Activated CD8-positive, alpha-beta T cell treated with anti-CD3 and anti-CD28 coated beads, Interleukin-2, amount 10 ng/mL, durations not matched to agents 7 days and 5 days (primary cell): ENCODE results near the gene MED4. TPM values are rescaled to one million over a fixed set of nuclear protein-coding genes. Genes with fewer than 3 reads are reported as not detected.

ENCODE experiments used
- ATAC-seq: fragments of 150-1000 bp; cut with Tn5 transposase; one replicate; pipeline ENCODE4 v1.10.0; 2021; ENCODE audit warnings: moderate library complexity
- CTCF ChIA-PET: fragments of 350-600 bp; sonication (Branson Sonifier 250); formaldehyde crosslinking; loops from one replicate; lab custom pipeline; 2021; ENCODE audit warnings: antibody characterized with exemption; lab: Charles Lee
- POLR2A ChIA-PET: fragments of 350-600 bp; sonication (Branson Sonifier 250); formaldehyde crosslinking; loops from one replicate; lab custom pipeline; 2021; ENCODE audit warnings: antibody characterized with exemption; lab: Charles Lee
- DNase-seq: peaks from one replicate; pipeline ENCODE4 v3.0.0-alpha.2; 2020
- H3K27ac Mint-ChIP-seq: one replicate; pipeline ENCODE4 v1.8.0; 2021; ENCODE audit warnings: mild to moderate bottlenecking, mixed read lengths
- H3K27me3 Mint-ChIP-seq: one replicate; pipeline ENCODE4 v1.8.0; 2021; ENCODE audit warnings: low read depth, mixed read lengths
- H3K36me3 Mint-ChIP-seq: one replicate; pipeline ENCODE4 v1.8.0; 2021; ENCODE audit warnings: low read depth, mixed read lengths
- H3K4me1 Mint-ChIP-seq: one replicate; pipeline ENCODE4 v1.8.0; 2021; ENCODE audit warnings: low read depth, mixed read lengths
- H3K4me3 Mint-ChIP-seq: one replicate; pipeline ENCODE4 v1.8.0; 2021; ENCODE audit warnings: mild to moderate bottlenecking, mixed read lengths
- H3K9me3 Mint-ChIP-seq: one replicate; pipeline ENCODE4 v1.8.0; 2022; ENCODE audit warnings: mixed read lengths; ENCODE audit not compliant: insufficient read depth
- total RNA-seq, 2 experiments: library from RNA; stranded (reverse); gene quantifications; one replicate each; pipeline ENCODE4 v1.2.3, GENCODE V29; 2021

MED4 gene
- total RNA-seq, 2 experiments from 2014 or later, result 65.3 to 65.5 TPM

GRCh38 chr13:48120241-48120640 lies 25.3 kb upstream of the MED4 start:
- H3K27me3 Mint-ChIP-seq, result peaks cover 10% of the 10 kb centered on the region
- ChIA-PET CTCF (interaction anchor here (2.4 to 3.4 kb wide), 2 partner anchors 25 to 112 kb away, joined by 10 to 15 read pairs; partner anchors contain the start of genes ITM2B and MED4), POLR2A (interaction anchor here (0.8 kb wide), 1 partner anchor 112 kb away, joined by 3 read pairs; the partner anchor contains the start of gene ITM2B)
- H3K4me1 Mint-ChIP-seq, result no peaks in the 10 kb centered on the region
- H3K9me3 Mint-ChIP-seq, result no peaks in the 10 kb centered on the region
- H3K27ac Mint-ChIP-seq, result no peak overlapping the region
- ATAC-seq (no peak), DNase-seq (no peak)
- no peak overlapping the region for H3K4me3 Mint-ChIP-seq
- H3K36me3 Mint-ChIP-seq, result no peaks in the 10 kb centered on the region

GRCh38 chr13:48118030-48118429 lies 23.1 kb upstream of the MED4 start:
- CTCF ChIA-PET, result interaction anchor here (0.7 to 3.4 kb wide), 4 partner anchors 9 to 283 kb away, joined by 3 to 15 read pairs (median 6); partner anchors contain the start of gene MED4
- Mint-ChIP-seq H3K9me3 (no peaks in the 10 kb centered on the region), H3K27me3 (peaks cover 17% of the 10 kb centered on the region), H3K27ac (no peak overlapping the region), H3K36me3 (no peaks in the 10 kb centered on the region), H3K4me1 (no peaks in the 10 kb centered on the region), H3K4me3 (no peak overlapping the region)
- POLR2A ChIA-PET, result no interaction called here
- ATAC-seq (no peak), DNase-seq (no peak)

DNA sequence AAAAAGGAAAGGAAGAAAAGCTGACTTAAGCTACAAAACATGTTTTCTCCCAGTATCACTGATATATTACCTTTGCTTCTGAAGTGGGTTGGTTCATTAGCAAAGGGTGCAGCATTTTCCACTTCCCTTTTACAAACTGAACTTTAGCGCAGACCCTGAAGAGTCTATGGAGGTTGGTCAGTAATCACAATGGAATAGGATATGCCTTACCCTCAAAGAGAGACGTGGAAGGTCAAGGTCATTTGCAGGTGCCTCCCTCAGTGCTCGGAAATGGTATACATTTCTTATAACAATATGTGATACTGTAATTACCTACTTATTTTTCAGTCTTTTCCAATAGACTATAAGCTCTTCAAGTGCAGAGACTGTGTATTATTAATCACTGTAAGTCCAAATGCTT lies 21.9 kb upstream of the MED4 start:
- POLR2A ChIA-PET, result no interaction called here
- Mint-ChIP-seq H3K27ac (no peak overlapping the region), H3K4me1 (no peaks in the 10 kb centered on the region), H3K36me3 (no peaks in the 10 kb centered on the region), H3K9me3 (no peaks in the 10 kb centered on the region), H3K27me3 (peaks cover 23% of the 10 kb centered on the region), H3K4me3 (no peak overlapping the region)
- DNase-seq, result no peak
- no peak for ATAC-seq
- CTCF ChIA-PET, result interaction anchor here (1.2 to 1.7 kb wide), 3 partner anchors 10 to 284 kb away, joined by 3 to 10 read pairs (median 3); no protein-coding TSS in a partner anchor

DNA sequence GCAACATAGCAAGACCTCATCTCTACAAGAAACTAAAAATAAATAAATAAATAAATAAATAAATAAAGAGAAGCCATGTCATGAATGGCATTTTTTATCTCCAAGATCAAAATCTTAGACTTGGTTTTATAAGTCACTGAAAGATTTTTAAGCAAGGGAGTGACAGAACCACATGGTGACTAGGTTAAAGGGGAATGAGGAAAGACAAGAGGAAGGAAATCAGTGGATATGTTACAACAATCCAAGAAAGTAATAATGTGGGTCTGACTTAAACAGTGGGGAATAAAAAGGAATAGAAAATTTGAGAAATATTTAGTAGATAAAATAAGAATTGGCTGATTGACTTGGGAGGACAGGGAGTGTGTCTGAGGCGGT lies 18.8 kb upstream of the MED4 start:
- Mint-ChIP-seq H3K27ac (no peak overlapping the region), H3K4me1 (no peaks in the 10 kb centered on the region), H3K4me3 (no peak overlapping the region), H3K27me3 (peaks cover 28% of the 10 kb centered on the region), H3K36me3 (no peaks in the 10 kb centered on the region), H3K9me3 (no peaks in the 10 kb centered on the region)
- ATAC-seq (no peak), DNase-seq (no peak)
- POLR2A ChIA-PET, result no interaction called here
- CTCF ChIA-PET, result interaction anchor here (1.1 to 3.1 kb wide), 2 partner anchors 10 to 13 kb away, joined by 4 to 10 read pairs; no protein-coding TSS in a partner anchor

DNA sequence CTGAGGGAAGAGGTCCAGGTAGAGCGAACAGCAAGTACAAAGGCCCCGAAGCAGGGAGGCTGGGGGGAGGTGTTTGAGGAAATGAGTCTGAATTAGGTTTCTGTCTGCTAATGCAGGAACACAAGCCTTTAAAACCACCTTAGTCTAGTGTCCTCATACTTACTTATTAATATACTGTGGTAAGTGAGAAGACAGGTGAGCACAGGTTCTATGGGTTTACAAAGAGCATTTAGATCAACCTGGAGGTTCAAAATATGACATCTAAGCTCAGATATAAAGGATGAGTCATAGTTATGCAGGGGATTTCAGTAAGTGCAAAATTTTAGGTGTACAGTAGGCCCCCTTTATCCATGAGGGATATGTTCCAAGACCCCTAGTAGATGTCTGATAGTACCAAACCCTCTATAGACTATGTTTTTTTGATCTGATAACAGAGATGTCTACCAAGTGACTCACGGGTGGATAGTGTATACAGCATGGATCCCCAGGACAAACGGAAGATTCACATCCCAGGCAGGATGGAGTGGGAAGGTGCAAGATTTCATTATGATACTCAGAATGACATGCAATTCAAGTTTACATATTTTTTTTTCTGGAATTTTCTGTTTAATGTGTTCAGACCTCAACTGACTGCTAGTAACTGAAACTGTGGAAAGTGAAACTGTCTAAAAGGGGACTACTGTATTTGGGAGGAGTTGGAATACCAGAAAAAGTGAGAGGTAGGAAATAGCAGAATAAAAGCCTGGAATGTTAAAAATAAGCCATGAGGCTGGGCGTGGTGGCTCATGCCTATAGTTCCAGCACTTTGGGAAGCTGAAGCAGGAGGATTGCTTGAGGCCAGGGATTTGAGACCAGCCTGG lies 18.2 kb upstream of the MED4 start:
- CTCF ChIA-PET, result interaction anchor here (3.1 kb wide), 1 partner anchor 14 kb away, joined by 10 read pairs; no protein-coding TSS in a partner anchor
- Mint-ChIP-seq H3K27me3 (peaks cover 28% of the 10 kb centered on the region), H3K9me3 (no peaks in the 10 kb centered on the region), H3K36me3 (no peaks in the 10 kb centered on the region), H3K4me3 (no peak overlapping the region), H3K4me1 (peaks cover 2% of the 10 kb centered on the region), H3K27ac (no peak overlapping the region)
- DNase-seq, result no peak
- ATAC-seq, result no peak
- POLR2A ChIA-PET, result interaction anchor here (0.9 kb wide), 1 partner anchor 153 kb away, joined by 4 read pairs; no protein-coding TSS in a partner anchor

GRCh38 chr13:48110931-48111721 lies 16.2 kb upstream of the MED4 start:
- DNase-seq, result no peak
- no peak for ATAC-seq
- no peak overlapping the region for H3K4me3 Mint-ChIP-seq
- H3K27me3 Mint-ChIP-seq, result peaks cover 25% of the 10 kb centered on the region
- H3K36me3 Mint-ChIP-seq, result no peaks in the 10 kb centered on the region
- peaks cover 5% of the 10 kb centered on the region for H3K4me1 Mint-ChIP-seq
- POLR2A ChIA-PET, result interaction anchor here (1.1 kb wide), 1 partner anchor 16 kb away, joined by 4 read pairs; the partner anchor contains the start of gene MED4
- no peak overlapping the region for H3K27ac Mint-ChIP-seq
- no peaks in the 10 kb centered on the region for H3K9me3 Mint-ChIP-seq
- CTCF ChIA-PET, result interaction anchor here (1.2 kb wide), 1 partner anchor 16 kb away, joined by 3 read pairs; the partner anchor contains the start of gene MED4

GRCh38 chr13:48110132-48110868 lies 15.4 kb upstream of the MED4 start:
- Mint-ChIP-seq H3K4me1 (peaks cover 5% of the 10 kb centered on the region), H3K9me3 (no peaks in the 10 kb centered on the region), H3K36me3 (no peaks in the 10 kb centered on the region), H3K27ac (no peak overlapping the region), H3K4me3 (no peak overlapping the region), H3K27me3 (peaks cover 22% of the 10 kb centered on the region)
- CTCF ChIA-PET, result interaction anchor here (1.2 kb wide), 1 partner anchor 15 kb away, joined by 3 read pairs; the partner anchor contains the start of gene MED4
- ATAC-seq (no peak), DNase-seq (no peak)
- POLR2A ChIA-PET, result interaction anchor here (1.1 kb wide), 1 partner anchor 15 kb away, joined by 4 read pairs; the partner anchor contains the start of gene MED4

DNA sequence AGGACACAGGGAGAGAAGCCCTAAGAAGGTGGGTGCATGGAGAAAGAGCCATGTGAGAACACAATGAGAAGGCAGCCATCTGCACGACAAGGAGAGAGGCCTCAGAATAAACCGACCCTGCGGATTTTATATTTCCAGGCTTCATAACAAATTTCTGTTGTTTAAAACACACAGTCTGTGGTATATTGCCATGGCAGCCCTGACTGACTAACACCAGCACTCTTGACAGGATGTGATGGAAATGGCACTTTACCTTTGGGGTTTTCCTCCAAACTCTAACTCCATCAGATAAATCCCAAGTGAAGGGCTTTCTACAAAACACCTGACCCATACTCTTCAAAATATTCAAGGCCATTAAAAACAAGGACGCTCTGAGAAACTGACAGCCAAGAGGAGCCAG lies 13.2 kb upstream of the MED4 start:
- Mint-ChIP-seq H3K4me1 (peaks cover 5% of the 10 kb centered on the region), H3K27ac (no peak overlapping the region)
- CTCF ChIA-PET, result no interaction called here

GRCh38 chr13:48097793-48098192 lies 2.9 kb upstream of the MED4 start:
- H3K27me3 Mint-ChIP-seq, result peaks cover 14% of the 10 kb centered on the region
- peaks cover 3% of the 10 kb centered on the region for H3K36me3 Mint-ChIP-seq
- H3K4me1 Mint-ChIP-seq, result peaks cover 21% of the 10 kb centered on the region
- no peak for DNase-seq
- H3K9me3 Mint-ChIP-seq, result no peaks in the 10 kb centered on the region
- no peak overlapping the region for H3K4me3 Mint-ChIP-seq
- no peak for ATAC-seq
- H3K27ac Mint-ChIP-seq, result no peak overlapping the region
- ChIA-PET POLR2A (no interaction called here), CTCF (interaction anchor here (0.8 kb wide), 1 partner anchor 30 kb away, joined by 4 read pairs; no protein-coding TSS in a partner anchor)

More for the DNA sequence above, 13.2 kb upstream of the MED4 start:
- no peak overlapping the region for H3K4me3 Mint-ChIP-seq
- ATAC-seq (no peak), DNase-seq (no peak)
- H3K27me3 Mint-ChIP-seq, result peaks cover 15% of the 10 kb centered on the region
- H3K9me3 Mint-ChIP-seq, result no peaks in the 10 kb centered on the region
- POLR2A ChIA-PET, result no interaction called here
- no peaks in the 10 kb centered on the region for H3K36me3 Mint-ChIP-seq

DNA sequence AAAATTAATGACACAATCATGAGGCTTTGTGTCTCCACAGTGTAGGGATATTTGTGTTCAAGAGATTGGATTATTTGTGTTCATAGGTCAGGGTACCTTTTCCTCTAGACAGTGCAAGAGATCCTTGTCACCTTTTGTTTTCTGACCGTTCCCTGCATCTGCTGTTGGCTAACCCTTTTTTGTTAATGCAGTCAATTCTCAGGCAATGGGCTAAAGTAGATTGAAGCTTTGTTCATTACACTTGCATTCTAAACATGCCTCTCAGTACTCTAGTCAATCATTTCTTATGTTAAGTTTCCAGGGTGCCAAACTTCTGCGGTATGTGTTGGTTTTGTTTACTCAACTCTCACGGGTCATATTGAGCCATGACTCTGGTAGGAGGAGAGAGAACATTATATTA lies 1.8 kb upstream of the MED4 start:
- ChIA-PET CTCF (no interaction called here), POLR2A (no interaction called here)
- Mint-ChIP-seq H3K27me3 (peaks cover 9% of the 10 kb centered on the region), H3K27ac (no peak overlapping the region), H3K4me1 (peaks cover 29% of the 10 kb centered on the region), H3K36me3 (peaks cover 9% of the 10 kb centered on the region), H3K9me3 (no peaks in the 10 kb centered on the region), H3K4me3 (no peak overlapping the region)
- ATAC-seq (no peak), DNase-seq (no peak)

DNA sequence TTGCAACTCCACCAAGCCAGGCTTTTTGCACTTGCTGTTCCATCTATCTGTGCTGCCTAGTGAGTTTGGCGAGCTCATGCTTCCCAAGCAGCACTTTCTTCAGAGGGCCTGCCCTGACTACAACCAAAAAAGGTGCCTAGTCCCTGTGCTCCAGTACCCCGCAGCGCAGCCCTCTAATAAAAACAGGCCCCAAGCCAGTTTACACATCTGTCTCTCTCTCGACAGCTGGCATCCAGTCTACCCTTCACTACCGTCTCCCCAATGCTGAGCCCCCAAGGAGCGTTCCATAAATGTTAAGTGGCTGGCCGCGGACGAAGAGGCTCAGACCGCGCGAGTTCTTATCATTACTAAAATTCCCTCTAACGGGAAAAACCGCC lies 512 bp downstream of the MED4 start:
- Mint-ChIP-seq H3K27ac (peak overlapping the region; percentile 95), H3K4me3 (peak overlapping the region; percentile 96), H3K27me3 (peaks cover 3% of the 10 kb centered on the region), H3K36me3 (peaks cover 12% of the 10 kb centered on the region), H3K4me1 (peaks cover 46% of the 10 kb centered on the region), H3K9me3 (no peaks in the 10 kb centered on the region)
- peak; percentile 26 for DNase-seq
- ChIA-PET POLR2A (interaction anchor here (0.6 to 2.9 kb wide), 10 partner anchors 9 to 644 kb away, joined by 3 to 27 read pairs (median 5); partner anchors contain the start of genes ITM2B and NUDT15), CTCF (interaction anchor here (0.6 to 3.8 kb wide), 38 partner anchors 9 to 562 kb away, joined by 3 to 54 read pairs (median 5); partner anchors contain the start of genes NUDT15 and SUCLA2)
- ATAC-seq, result peak; percentile 31
